ENCODE results near the gene DLG2. TPM values are rescaled to one million over a fixed set of nuclear protein-coding genes. Genes with fewer than 3 reads are reported as not detected.

DLG2 gene
- total RNA-seq, 4 donors from 2014 or later = 7.3 to 14.1 (median 11.1) TPM

GRCh38 chr11:85167038-85167437, 460.1 kb downstream of the DLG2 start:
- H3K9me3 ChIP-seq = no peaks in the 10 kb centered on the region
- no peak overlapping the region for H3K27ac ChIP-seq (replicated peaks in 1 of 4)
- H3K27me3 ChIP-seq = no peaks in the 10 kb centered on the region
- TF ChIP-seq EP300 (IDR thresholded peaks at IDR 0.05) (no peak), POLR2A (IDR thresholded peaks at IDR 0.05; ENCODE audit: low read depth) (no peak), POLR2AphosphoS5 (IDR thresholded peaks at IDR 0.05) (no peak), CTCF (IDR thresholded peaks at IDR 0.05) (no peak)
- no peak for DNase-seq (ENCODE audit: extremely low spot score)
- no peaks in the 10 kb centered on the region for H3K36me3 ChIP-seq
- no peak overlapping the region for H3K4me3 ChIP-seq
- intact Hi-C loops (cut with DNase I) = no loop called here
- H3K4me1 ChIP-seq = no peaks in the 10 kb centered on the region
- WGBS = 78% methylated on average over 1 of the region's 1 CpG

- Histone ChIP-seq H3K36me3 (no peaks in the 10 kb centered on the region), H3K4me1 (no peaks in the 10 kb centered on the region), H3K9me3 (no peaks in the 10 kb centered on the region), H3K4me3 (no peak overlapping the region), H3K27ac (replicated peaks in 1 of 4) (no peak overlapping the region), H3K27me3 (no peaks in the 10 kb centered on the region)
- TF ChIP-seq EP300 (IDR thresholded peaks at IDR 0.05) (no peak), POLR2AphosphoS5 (IDR thresholded peaks at IDR 0.05) (no peak), POLR2A (IDR thresholded peaks at IDR 0.05; ENCODE audit: low read depth) (no peak), CTCF (IDR thresholded peaks at IDR 0.05) (no peak)
- intact Hi-C loops (cut with DNase I) = no loop called here
- WGBS = 74% methylated on average over 2 of the region's 2 CpGs
- no peak for DNase-seq (ENCODE audit: extremely low spot score)
Observed at GRCh38 chr11:85165819-85166218, 461.3 kb downstream of the DLG2 start.

- Histone ChIP-seq H3K4me1 (no peaks in the 10 kb centered on the region), H3K9me3 (no peaks in the 10 kb centered on the region), H3K27ac (replicated peaks in 1 of 4) (no peak overlapping the region), H3K27me3 (no peaks in the 10 kb centered on the region), H3K4me3 (no peak overlapping the region), H3K36me3 (no peaks in the 10 kb centered on the region)
- DNase-seq (ENCODE audit: extremely low spot score) = no peak
- WGBS = 83% methylated on average over 2 of the region's 2 CpGs
- TF ChIP-seq EP300 (IDR thresholded peaks at IDR 0.05) (no peak), CTCF (IDR thresholded peaks at IDR 0.05) (no peak), POLR2AphosphoS5 (IDR thresholded peaks at IDR 0.05) (no peak), POLR2A (IDR thresholded peaks at IDR 0.05; ENCODE audit: low read depth) (no peak)
- intact Hi-C loops (cut with DNase I) = no loop called here
Observed at GRCh38 chr11:85164743-85165142, 462.4 kb downstream of the DLG2 start.

GRCh38 chr11:85154294-85154693, 472.9 kb downstream of the DLG2 start:
- peaks cover 0 to 9% (median 0%) of the 10 kb centered on the region in 4 donors for H3K9me3 ChIP-seq
- intact Hi-C loops (cut with DNase I) = no loop called here
- no peak for DNase-seq (ENCODE audit: extremely low spot score)
- TF ChIP-seq EP300 (IDR thresholded peaks at IDR 0.05) = no peak
- no peak for TF ChIP-seq POLR2AphosphoS5 (IDR thresholded peaks at IDR 0.05)
- TF ChIP-seq POLR2A (IDR thresholded peaks at IDR 0.05; ENCODE audit: low read depth) = no peak
- no peak for TF ChIP-seq CTCF (IDR thresholded peaks at IDR 0.05)
- no peak overlapping the region for H3K27ac ChIP-seq (replicated peaks in 1 of 4)
- no peaks in the 10 kb centered on the region for H3K4me1 ChIP-seq
- 80% methylated on average over 3 of the region's 3 CpGs for WGBS
- no peaks in the 10 kb centered on the region for H3K27me3 ChIP-seq
- H3K36me3 ChIP-seq = no peaks in the 10 kb centered on the region
- no peak overlapping the region for H3K4me3 ChIP-seq

GRCh38 chr11:85137597-85137996, 489.5 kb downstream of the DLG2 start:
- H3K27me3 ChIP-seq = no peaks in the 10 kb centered on the region
- peaks cover 0 to 10% (median 6%) of the 10 kb centered on the region in 4 donors for H3K9me3 ChIP-seq
- intact Hi-C loops (cut with DNase I) = no loop called here
- WGBS = 83% methylated on average over 1 of the region's 1 CpG
- no peaks in the 10 kb centered on the region for H3K36me3 ChIP-seq
- H3K4me3 ChIP-seq = no peak overlapping the region
- H3K27ac ChIP-seq (replicated peaks in 1 of 4) = no peak overlapping the region
- no peak for DNase-seq (ENCODE audit: extremely low spot score)
- TF ChIP-seq CTCF (IDR thresholded peaks at IDR 0.05) = no peak
- TF ChIP-seq EP300 (IDR thresholded peaks at IDR 0.05) = no peak
- TF ChIP-seq POLR2AphosphoS5 (IDR thresholded peaks at IDR 0.05) = no peak
- no peak for TF ChIP-seq POLR2A (IDR thresholded peaks at IDR 0.05; ENCODE audit: low read depth)
- H3K4me1 ChIP-seq = peaks cover 0 to 13% (median 9%) of the 10 kb centered on the region in 4 donors
